GM21619 (cell line): ENCODE measurements around the gene SP3.
A peak's percentile ranks its signal among the peaks of the same experiment; 100 is the strongest.

ENCODE experiments used
- ATAC-seq: cut with Tn5 transposase; IDR thresholded peaks from one replicate; pipeline ENCODE4 v1.9.1; 2021; ENCODE audit not compliant: unreplicated experiment

Gene SP3

GRCh38 chr2:173968551-173968950 lies 3.4 kb upstream of the SP3 start:
- ATAC-seq = no peak

GRCh38 chr2:173966274-173967098 lies 1.3 kb upstream of the SP3 start:
- ATAC-seq = no peak

- peak; percentile 19 for ATAC-seq
These were observed 405 bp downstream of the SP3 start for GRCh38 chr2:173964565-173965371.

- ATAC-seq = peak; percentile 44
These were observed 1.2 kb downstream of the SP3 start for GRCh38 chr2:173963817-173964564.

GRCh38 chr2:173963323-173963816 lies 1.8 kb downstream of the SP3 start:
- peak; percentile 8 for ATAC-seq

GRCh38 chr2:173962583-173963110 lies 2.5 kb downstream of the SP3 start:
- ATAC-seq = no peak

- no peak for ATAC-seq
These were observed 3.1 kb downstream of the SP3 start for GRCh38 chr2:173962031-173962430.

GRCh38 chr2:173961346-173961705 lies 3.8 kb downstream of the SP3 start:
- ATAC-seq = no peak

GRCh38 chr2:173959909-173960308 lies 5.3 kb downstream of the SP3 start:
- no peak for ATAC-seq

- no peak for ATAC-seq
These were observed 5.8 kb downstream of the SP3 start for GRCh38 chr2:173959358-173959884.

GRCh38 chr2:173958198-173958846 lies 6.9 kb downstream of the SP3 start:
- ATAC-seq = no peak

- no peak for ATAC-seq
These were observed 7.7 kb downstream of the SP3 start for GRCh38 chr2:173957517-173957916.

- no peak for ATAC-seq
These were observed 8.7 kb downstream of the SP3 start for GRCh38 chr2:173956454-173956853.

GRCh38 chr2:173955867-173956266 lies 9.3 kb downstream of the SP3 start:
- ATAC-seq = no peak

- no peak for ATAC-seq
These were observed 10.2 kb downstream of the SP3 start for GRCh38 chr2:173955004-173955403.

GRCh38 chr2:173953047-173953424 lies 12.1 kb downstream of the SP3 start:
- no peak for ATAC-seq

GRCh38 chr2:173952267-173953046 lies 12.7 kb downstream of the SP3 start:
- no peak for ATAC-seq

- ATAC-seq = no peak
These were observed 16.3 kb downstream of the SP3 start for GRCh38 chr2:173948842-173949241.

- no peak for ATAC-seq
These were observed 17.0 kb downstream of the SP3 start for GRCh38 chr2:173948198-173948597.

GRCh38 chr2:173947131-173947530 lies 18.0 kb downstream of the SP3 start:
- ATAC-seq = no peak
